ENCODE measurements around the gene MMP2. TPM values are rescaled to one million over a fixed set of nuclear protein-coding genes. Genes with fewer than 3 reads are reported as not detected.

Gene MMP2
- total and polyA plus RNA-seq, 12 donors = 16.6 to 248 (median 89.9) TPM

DNA sequence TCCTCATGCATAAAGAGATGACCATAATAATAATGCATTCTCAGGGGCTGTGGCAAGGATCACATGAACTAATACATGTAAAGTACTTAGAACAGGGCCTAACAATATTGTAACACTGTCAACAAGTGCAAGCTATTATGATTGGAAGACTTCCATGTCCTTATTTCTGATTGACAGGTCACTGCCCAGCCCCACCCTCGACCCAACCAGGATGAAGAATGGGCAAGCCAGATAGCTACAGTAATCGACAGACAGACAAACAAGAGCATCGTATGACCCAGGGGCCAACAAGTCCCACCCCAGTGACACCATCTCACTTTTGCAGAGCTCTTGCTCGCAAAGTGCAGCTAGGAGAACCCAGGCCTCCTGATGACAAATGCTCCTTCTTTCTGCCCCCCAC lies 14.6 kb upstream of the MMP2 start:
- intact Hi-C loops (cut with DNase I) = loop anchor here (2.0 to 5.0 kb wide), 4 partner anchors 80 to 373 kb away; no protein-coding TSS in a partner anchor
- DNase-seq = no peak
- no peaks in the 10 kb centered on the region for H3K9me3 ChIP-seq (replicated peaks in 1 of 3)
- no peak for TF ChIP-seq POLR2A (IDR thresholded peaks at IDR 0.05)
- TF ChIP-seq, protein P1, sequence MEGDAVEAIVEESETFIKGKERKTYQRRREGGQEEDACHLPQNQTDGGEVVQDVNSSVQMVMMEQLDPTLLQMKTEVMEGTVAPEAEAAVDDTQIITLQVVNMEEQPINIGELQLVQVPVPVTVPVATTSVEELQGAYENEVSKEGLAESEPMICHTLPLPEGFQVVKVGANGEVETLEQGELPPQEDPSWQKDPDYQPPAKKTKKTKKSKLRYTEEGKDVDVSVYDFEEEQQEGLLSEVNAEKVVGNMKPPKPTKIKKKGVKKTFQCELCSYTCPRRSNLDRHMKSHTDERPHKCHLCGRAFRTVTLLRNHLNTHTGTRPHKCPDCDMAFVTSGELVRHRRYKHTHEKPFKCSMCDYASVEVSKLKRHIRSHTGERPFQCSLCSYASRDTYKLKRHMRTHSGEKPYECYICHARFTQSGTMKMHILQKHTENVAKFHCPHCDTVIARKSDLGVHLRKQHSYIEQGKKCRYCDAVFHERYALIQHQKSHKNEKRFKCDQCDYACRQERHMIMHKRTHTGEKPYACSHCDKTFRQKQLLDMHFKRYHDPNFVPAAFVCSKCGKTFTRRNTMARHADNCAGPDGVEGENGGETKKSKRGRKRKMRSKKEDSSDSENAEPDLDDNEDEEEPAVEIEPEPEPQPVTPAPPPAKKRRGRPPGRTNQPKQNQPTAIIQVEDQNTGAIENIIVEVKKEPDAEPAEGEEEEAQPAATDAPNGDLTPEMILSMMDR (IDR thresholded peaks at IDR 0.05) = no peak
- no peaks in the 10 kb centered on the region for H3K27me3 ChIP-seq
- H3K27ac ChIP-seq = no peak overlapping the region
- H3K4me1 ChIP-seq (replicated peaks in 1 of 2) = no peaks in the 10 kb centered on the region
- 39 to 48% (median 47%) methylated on average over 3 to 4 of the region's 4 CpGs for WGBS, 4 donors
- H3K36me3 ChIP-seq (replicated peaks in 1 of 2) = no peaks in the 10 kb centered on the region
- no peak overlapping the region for H3K4me3 ChIP-seq

DNA sequence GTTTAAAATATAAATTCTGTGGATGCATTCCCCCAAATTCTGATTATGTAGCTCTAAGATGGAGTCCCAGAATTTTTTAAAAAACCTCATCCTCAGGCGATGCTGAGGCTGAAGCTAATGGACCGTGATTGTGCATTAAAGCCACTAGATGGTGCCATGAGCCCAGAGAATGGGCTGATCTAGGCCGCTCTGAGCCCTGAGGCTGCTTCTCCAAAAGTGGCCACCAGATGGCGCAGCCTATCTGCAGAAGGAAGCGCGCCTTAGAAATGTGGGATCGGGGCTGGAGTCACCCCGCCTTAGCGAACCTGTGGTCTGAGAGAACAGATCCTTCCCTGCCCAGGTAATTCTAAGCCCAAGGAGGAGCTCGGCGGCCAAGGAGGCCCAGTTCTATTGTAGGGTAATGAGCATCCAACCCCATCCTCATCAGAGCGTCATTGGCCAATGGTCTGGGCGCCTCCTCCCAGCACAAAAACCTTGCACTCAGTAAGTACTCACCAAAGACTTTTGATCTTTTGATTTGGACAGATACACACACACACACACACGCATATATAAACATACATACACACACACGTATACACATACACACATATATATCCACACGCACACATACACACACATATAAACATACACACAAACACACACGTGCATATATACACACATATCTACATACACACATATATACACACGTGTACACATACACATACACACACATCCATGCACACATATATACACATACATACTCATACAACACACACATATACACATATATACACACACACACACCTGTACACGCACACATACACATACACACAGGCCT lies 13.7 kb upstream of the MMP2 start:
- Histone ChIP-seq H3K4me1 (replicated peaks in 1 of 2) (no peaks in the 10 kb centered on the region), H3K4me3 (no peak overlapping the region)
- peak in 1 of 2 donors; percentile 28 for TF ChIP-seq POLR2A (IDR thresholded peaks at IDR 0.05)
- TF ChIP-seq, protein P1 (IDR thresholded peaks at IDR 0.05) = peak; percentile 100

DNA sequence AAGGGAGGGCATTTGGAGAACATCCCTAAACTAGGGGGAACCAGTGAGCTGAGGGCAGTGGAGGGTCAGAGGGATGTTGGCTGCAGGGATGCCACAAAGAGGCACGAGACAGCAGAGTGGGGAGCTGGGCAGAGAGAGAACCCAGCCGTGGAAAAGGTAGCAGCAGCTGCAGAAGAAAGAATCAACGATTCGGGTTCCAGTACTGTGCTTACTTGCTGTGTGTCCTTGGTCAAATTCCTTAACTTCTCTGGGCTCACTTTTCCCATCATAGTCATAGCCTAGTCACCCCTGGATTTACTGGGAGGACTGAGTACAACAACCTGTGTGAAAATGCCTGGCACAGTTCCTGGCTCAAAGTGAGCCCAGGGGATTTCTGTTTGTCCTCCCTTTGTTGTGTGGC lies 12.8 kb upstream of the MMP2 start:
- H3K36me3 ChIP-seq (replicated peaks in 1 of 2) = no peaks in the 10 kb centered on the region
- TF ChIP-seq, protein P1 (IDR thresholded peaks at IDR 0.05) = no peak
- TF ChIP-seq POLR2A (IDR thresholded peaks at IDR 0.05) = no peak
- no peak overlapping the region for H3K4me3 ChIP-seq
- no peak for DNase-seq
- H3K9me3 ChIP-seq (replicated peaks in 1 of 3) = no peaks in the 10 kb centered on the region
- no peaks in the 10 kb centered on the region for H3K4me1 ChIP-seq (replicated peaks in 1 of 2)
- 87 to 93% (median 90%) methylated on average over 4 of the region's 4 CpGs for WGBS, 4 donors
- intact Hi-C loops (cut with DNase I) = loop anchor here (5.0 kb wide), 2 partner anchors 76 to 381 kb away; no protein-coding TSS in a partner anchor
- no peak overlapping the region for H3K27ac ChIP-seq
- H3K27me3 ChIP-seq = no peaks in the 10 kb centered on the region

More for the DNA sequence above, 13.7 kb upstream of the MMP2 start:
- intact Hi-C loops (cut with DNase I) = loop anchor here (2.0 to 5.0 kb wide), 4 partner anchors 77 to 382 kb away; no protein-coding TSS in a partner anchor
- Histone ChIP-seq H3K27me3 (no peaks in the 10 kb centered on the region), H3K27ac (no peak overlapping the region), H3K36me3 (replicated peaks in 1 of 2) (no peaks in the 10 kb centered on the region), H3K9me3 (replicated peaks in 1 of 3) (no peaks in the 10 kb centered on the region)
- DNase-seq = peak; percentile 79 to 97 (median 90)
- 29 to 33% (median 30%) methylated on average over 14 to 19 of the region's 19 CpGs for WGBS, 4 donors

DNA sequence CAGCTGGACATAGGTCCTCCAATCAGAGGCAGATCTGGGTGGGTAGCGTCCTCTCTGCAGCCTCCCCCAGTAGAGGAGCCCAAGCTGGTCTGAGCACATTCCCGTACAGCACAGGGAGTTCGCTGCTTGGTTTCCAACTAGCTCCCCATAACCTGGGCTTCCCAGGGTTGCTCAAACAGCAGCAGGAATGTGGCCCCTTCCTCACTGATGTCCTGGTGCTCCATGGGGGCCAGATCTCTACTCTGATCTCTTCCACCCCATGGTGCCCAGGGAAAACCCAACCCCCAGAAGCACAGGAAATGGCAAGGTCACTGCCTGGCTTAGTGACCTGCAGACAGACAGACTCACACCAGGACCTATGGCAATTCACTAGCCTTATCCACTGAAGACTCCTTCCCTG lies 11.1 kb upstream of the MMP2 start:
- no peak overlapping the region for H3K27ac ChIP-seq
- WGBS, 4 donors = 83 to 92% (median 87%) methylated on average over 3 of the region's 3 CpGs; no CpG with 5 or more reads in 1 of the 4 donors
- TF ChIP-seq, protein P1 (IDR thresholded peaks at IDR 0.05) = no peak
- TF ChIP-seq POLR2A (IDR thresholded peaks at IDR 0.05) = no peak

More for the DNA sequence above, 11.1 kb upstream of the MMP2 start:
- no peaks in the 10 kb centered on the region for H3K27me3 ChIP-seq
- H3K4me3 ChIP-seq = no peak overlapping the region
- H3K9me3 ChIP-seq (replicated peaks in 1 of 3) = no peaks in the 10 kb centered on the region
- no peaks in the 10 kb centered on the region for H3K36me3 ChIP-seq (replicated peaks in 1 of 2)
- intact Hi-C loops (cut with DNase I) = loop anchor here (5.0 kb wide), 2 partner anchors 74 to 379 kb away; no protein-coding TSS in a partner anchor
- DNase-seq = no peak
- H3K4me1 ChIP-seq (replicated peaks in 1 of 2) = peaks cover 0 to 4% of the 10 kb centered on the region in 2 donors
